HepG2 (cell line): Measurements from ENCODE around the gene SYNC. TPM values are rescaled to one million over a fixed set of nuclear protein-coding genes. Genes with fewer than 3 reads are reported as not detected.

Experiments used
- ATAC-seq: fragments of 200-7000 bp; cut with Tn5 transposase; 3 replicates; pipeline ENCODE4 v1.9.1; 2020; ENCODE audit warnings: mild to moderate bottlenecking, moderate library complexity
- BruUV-seq: library from RNA; stranded (reverse); fragments of 400-500 nt; replicated peaks from 2 replicates; lab custom pipeline; 2021; lab: Mats Ljungman, UMichigan
- CTCF ChIA-PET: fragments of 300-600 bp; formaldehyde crosslinking; extraction: SDS; loops from one replicate; lab custom pipeline; 2021; ENCODE audit warnings: low total read pairs, inconsistent platforms, low intra/inter-chr PET ratio; lab: Yijun Ruan, JAX
- POLR2A ChIA-PET: fragments of 350-600 bp; sonication (Branson Sonifier 250); formaldehyde crosslinking; loops from one replicate; lab custom pipeline; 2020; ENCODE audit warnings: antibody characterized with exemption, inconsistent platforms; lab: Yijun Ruan, JAX
- DNase-seq: peaks from one replicate; pipeline ENCODE4 v3.0.0-alpha.2; 2015; ENCODE audit warnings: low spot score
- FAIRE-seq: peaks from 3 replicates; lab custom pipeline; 2011; peaks lifted over from hg19 to GRCh38; lab: Jason Lieb, UNC
- H2AFZ ChIP-seq: one replicate; pipeline ENCODE4 v1.6.1; 2011; ENCODE audit warnings: low read length, inconsistent platforms
- H3K27ac ChIP-seq: fragments of 300-600 bp; 3 replicates; pipeline ENCODE4 v1.8.0; 2011; ENCODE audit warnings: mixed run types, mild to moderate bottlenecking, mixed read lengths, low read length, inconsistent platforms; ENCODE audit not compliant: insufficient read depth; ENCODE audit errors: extremely low read length
- H3K27me3 ChIP-seq, 2 experiments: fragments of 200-600 bp in 1 of 2; 2 replicates in 1 of 2; 3 replicates in 1 of 2; pipeline versions ENCODE4 v1.6.0 to v1.8.0; 2011; ENCODE audit warnings: low read length in 2 of 2, mild to moderate bottlenecking in 2 of 2, moderate library complexity in 2 of 2, inconsistent platforms in 1 of 2; ENCODE audit not compliant: insufficient read depth in 2 of 2, control insufficient read depth in 1 of 2
- H3K36me3 ChIP-seq, 2 experiments: fragments of 200-600 bp in 1 of 2; replicated peaks in 1 of 2; 2 replicates in 1 of 2; 3 replicates in 1 of 2; pipeline versions ENCODE4 v1.5.1 to v1.8.0; 2011; ENCODE audit warnings: low read length in 2 of 2, inconsistent platforms in 1 of 2; ENCODE audit not compliant: insufficient read depth in 2 of 2, control insufficient read depth in 1 of 2
- H3K4me1 ChIP-seq: 2 replicates; pipeline ENCODE4 v1.5.1; 2012; ENCODE audit warnings: low read length, inconsistent platforms; ENCODE audit not compliant: insufficient read depth
- H3K4me2 ChIP-seq: 2 replicates; pipeline ENCODE4 v1.6.0; 2011; ENCODE audit warnings: low read depth, low read length, inconsistent platforms
- H3K4me3 ChIP-seq, 3 experiments: fragments of 200-600 bp in 1 of 3; sonication (generic), shearing (Covaris generic) in 1 of 3; replicated peaks in 1 of 3; 2 replicates each; pipeline ENCODE4 v1.5.1; 2011 to 2016; ENCODE audit warnings: low read length in 3 of 3, inconsistent platforms in 2 of 3, low read depth in 2 of 3, mild to moderate bottlenecking in 2 of 3, control low read depth in 1 of 3, mixed read lengths in 1 of 3; ENCODE audit not compliant: insufficient read depth in 1 of 3
- H3K79me2 ChIP-seq: one replicate; pipeline ENCODE4 v1.6.1; 2011; ENCODE audit warnings: low read length, inconsistent platforms; ENCODE audit not compliant: insufficient read depth
- H3K9ac ChIP-seq: 2 replicates; pipeline ENCODE4 v1.6.0; 2011; ENCODE audit warnings: mild to moderate bottlenecking, low read depth, low read length, inconsistent platforms; ENCODE audit not compliant: insufficient read depth
- H3K9me3 ChIP-seq: 2 replicates; pipeline ENCODE4 v1.5.1; 2012; ENCODE audit warnings: mild to moderate bottlenecking, low read length
- H4K20me1 ChIP-seq: 2 replicates; pipeline ENCODE4 v1.6.0; 2011; ENCODE audit warnings: inconsistent platforms, mild to moderate bottlenecking, low read length, moderate library complexity; ENCODE audit not compliant: insufficient read depth
- FOXJ3 ChIP-seq: sonication (generic); formaldehyde crosslinking; IDR thresholded peaks from 2 replicates; pipeline ENCODE4 v1.4.0; 2020; ENCODE audit warnings: missing genetic modification reagents, mild to moderate bottlenecking, borderline replicate concordance
- HOXA9 ChIP-seq: sonication (generic); formaldehyde crosslinking; IDR thresholded peaks from 2 replicates; pipeline ENCODE4 v1.8.1; 2022; ENCODE audit warnings: missing genetic modification reagents, mild to moderate bottlenecking, moderate library complexity, borderline replicate concordance
- KDM5B ChIP-seq: sonication (generic); formaldehyde crosslinking; IDR thresholded peaks from 2 replicates; pipeline ENCODE4 v1.4.0; 2020; ENCODE audit warnings: missing genetic modification reagents, mild to moderate bottlenecking, borderline replicate concordance
- MYC ChIP-seq: sonication (generic); formaldehyde crosslinking; IDR thresholded peaks from 2 replicates; pipeline ENCODE4 v1.9.0; 2021; ENCODE audit warnings: missing genetic modification reagents, borderline replicate concordance
- RFXAP ChIP-seq: sonication (generic); formaldehyde crosslinking; IDR thresholded peaks from 2 replicates; pipeline ENCODE4 v1.4.0; 2020; ENCODE audit warnings: missing genetic modification reagents, borderline replicate concordance
- SETDB1 ChIP-seq: sonication (generic); formaldehyde crosslinking; IDR thresholded peaks from 2 replicates; pipeline ENCODE4 v1.5.1; 2020; ENCODE audit warnings: missing genetic modification reagents, mild to moderate bottlenecking, borderline replicate concordance
- SNRNP70 ChIP-seq: fragments of 200-400 bp; formaldehyde crosslinking; IDR thresholded peaks from 2 replicates; pipeline ENCODE4 v1.6.1; 2017; ENCODE audit warnings: mild to moderate bottlenecking, low read depth, low read length, moderate library complexity
- ZEB1 ChIP-seq: IDR thresholded peaks from 2 replicates; pipeline ENCODE4 v1.6.1; 2012; ENCODE audit warnings: mild to moderate bottlenecking, low read depth, inconsistent platforms; ENCODE audit not compliant: insufficient replicate concordance
- ZNF3 ChIP-seq: IDR thresholded peaks from 2 replicates; pipeline ENCODE4 v1.7.0; 2017; ENCODE audit warnings: inconsistent platforms
- ZNF335 ChIP-seq: sonication (generic); formaldehyde crosslinking; IDR thresholded peaks from 2 replicates; pipeline ENCODE4 v1.4.0; 2020; ENCODE audit warnings: missing genetic modification reagents
- ZNF484 ChIP-seq: sonication (generic); formaldehyde crosslinking; IDR thresholded peaks from 2 replicates; pipeline ENCODE4 v1.5.1; 2020; ENCODE audit warnings: mild to moderate bottlenecking, low read depth, missing genetic modification reagents, borderline replicate concordance
- ZNF510 ChIP-seq: sonication (generic); formaldehyde crosslinking; IDR thresholded peaks from 2 replicates; pipeline ENCODE4 v1.4.0; 2020; ENCODE audit warnings: low read depth, mild to moderate bottlenecking, missing genetic modification reagents
- ZNF841 ChIP-seq: sonication (generic); formaldehyde crosslinking; IDR thresholded peaks from 2 replicates; pipeline ENCODE4 v1.8.1; 2023; ENCODE audit warnings: missing genetic modification reagents, borderline replicate concordance
- ZNF850 ChIP-seq: sonication (generic); formaldehyde crosslinking; conservative IDR thresholded peaks from 2 replicates; pipeline ENCODE4 v1.9.0; 2021; ENCODE audit warnings: mild to moderate bottlenecking, missing genetic modification reagents
- ZSCAN20 ChIP-seq: sonication (generic); formaldehyde crosslinking; IDR thresholded peaks from 2 replicates; pipeline ENCODE4 v1.4.0; 2020; ENCODE audit warnings: missing genetic modification reagents, mild to moderate bottlenecking, borderline replicate concordance
- ZSCAN21 ChIP-seq: sonication (generic); formaldehyde crosslinking; IDR thresholded peaks from 2 replicates; pipeline ENCODE4 v1.8.0; 2022; ENCODE audit warnings: mild to moderate bottlenecking, missing genetic modification reagents, moderate library complexity, borderline replicate concordance
- ZZZ3 ChIP-seq: sonication (generic); formaldehyde crosslinking; IDR thresholded peaks from 2 replicates; pipeline ENCODE4 v1.4.0; 2020; ENCODE audit warnings: missing genetic modification reagents, mild to moderate bottlenecking, borderline replicate concordance
- WGBS: methylation state at CpG from one replicate; pipeline ENCODE4 v1.1.6; 2017; ENCODE audit warnings: low lambda C conversion rate; 5-methylcytosine and 5-hydroxymethylcytosine counted together
- in situ Hi-C: cut with HindIII; loops from 2 replicates; pipeline ENCODE4 v1.10.0; 2017; ENCODE audit warnings: low pct_unique_long_range_greater_than_20kb; ENCODE audit not compliant: extremely low pct_ligation_motif_present
- intact Hi-C: fragments of 100-400 bp; cut with micrococcal nuclease; formaldehyde crosslinking; loops from one replicate; pipeline ENCODE4 v1.10.0; 2022; ENCODE audit not compliant: unreplicated experiment
- polyA plus RNA-seq, 8 experiments: library from polyadenylated mRNA; depleted of rRNA in 3 of 8; stranded (reverse) in 7 of 8; unstranded in 1 of 8; fragments of >200 nt; fragmentation: Illumina TruSeq in 4 of 8; extraction: Trizol in 4 of 8; gene quantifications; 2 replicates each; pipeline versions ENCODE4 v1.2.1 to v1.2.3, GENCODE V29; 2011 to 2016; ENCODE audit warnings: low read depth in 4 of 8, missing spikeins in 1 of 8, mixed read lengths in 1 of 8; ENCODE audit not compliant: insufficient read depth in 1 of 8
- total RNA-seq, 5 experiments: library from RNA; depleted of rRNA; stranded (reverse); fragments of >200 nt; fragmentation: Illumina TruSeq; extraction: Trizol; gene quantifications; 2 replicates each; pipeline ENCODE4 v1.2.3, GENCODE V29; 2016; ENCODE audit warnings: low read depth in 1 of 5
- TF ChIP-seq, protein P1 (sequence below), 2 experiments: fragments of 450-650 bp in 1 of 2; sonication (generic) in 1 of 2; formaldehyde crosslinking; IDR thresholded peaks; 2 replicates each; pipeline versions ENCODE4 v1.5.0 to v1.8.0; 2020 to 2022; ENCODE audit warnings: mild to moderate bottlenecking in 1 of 2, missing genetic modification reagents in 1 of 2
- TF ChIP-seq, protein P2 (sequence below): sonication (generic); formaldehyde crosslinking; IDR thresholded peaks from 2 replicates; pipeline ENCODE4 v1.8.0; 2022; ENCODE audit warnings: missing genetic modification reagents, low read depth, mild to moderate bottlenecking, borderline replicate concordance
- TF ChIP-seq, protein P3 (sequence below): sonication (generic); formaldehyde crosslinking; IDR thresholded peaks from 2 replicates; pipeline ENCODE4 v1.9.0; 2021; ENCODE audit warnings: missing genetic modification reagents, mild to moderate bottlenecking, borderline replicate concordance

The SYNC gene
- total and polyA plus RNA-seq, 2 of the 13 experiments (the other 11 are each of a cell fraction or from before 2014, with no cell fraction given) = 2.4 to 5.4 TPM

DNA sequence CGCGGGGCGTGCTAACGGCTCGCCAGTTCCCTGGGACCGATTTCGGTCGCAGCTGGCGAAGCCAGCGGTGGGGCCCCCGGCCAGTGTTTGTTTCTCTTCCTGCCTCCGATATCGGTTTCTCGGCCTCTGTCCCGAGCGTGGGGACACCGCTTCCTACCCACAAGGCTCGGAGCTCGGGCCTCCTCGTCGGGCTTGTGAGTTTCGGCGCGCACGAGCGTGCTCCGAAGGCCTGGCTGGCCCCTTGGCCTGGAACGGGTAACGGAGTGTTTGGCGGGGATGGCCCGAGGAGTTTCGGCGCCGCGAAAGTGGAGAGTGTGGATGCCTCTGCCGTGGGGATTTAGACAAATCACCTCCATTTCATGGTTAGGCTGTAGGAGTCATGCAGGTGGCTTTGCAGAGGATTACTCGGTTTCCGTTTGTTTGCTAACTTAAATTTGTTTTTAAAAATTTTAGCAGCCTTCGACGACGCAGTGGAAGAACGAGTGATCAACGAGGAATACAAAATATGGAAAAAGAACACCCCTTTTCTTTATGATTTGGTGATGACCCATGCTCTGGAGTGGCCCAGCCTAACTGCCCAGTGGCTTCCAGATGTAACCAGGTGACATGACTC, 51.0 kb downstream of the SYNC start:
- H2AFZ ChIP-seq = no peak overlapping the region
- FAIRE-seq (no peak), DNase-seq (no peak), ATAC-seq (peak; percentile 16)
- peak overlapping the region; percentile 99 for H3K9ac ChIP-seq
- ChIA-PET CTCF (no interaction called here), POLR2A (interaction anchor here (0.8 to 2.9 kb wide), 21 partner anchors 9 to 476 kb away, joined by 3 to 31 read pairs (median 4); partner anchors contain the start of genes BSDC1, S100PBP, SYNC and YARS1)
- BruUV-seq = no TSS peak
- peak overlapping the region; percentile 100 for H3K27ac ChIP-seq
- no peaks in the 10 kb centered on the region; a peak in 1 of 5 replicates for H3K27me3 ChIP-seq
- peaks cover 75% of the 10 kb centered on the region for H3K79me2 ChIP-seq
- H3K4me1 ChIP-seq = peaks cover 61% of the 10 kb centered on the region
- intact Hi-C loops (loop anchor here (2.0 kb wide), 1 partner anchor 43 kb away; no protein-coding TSS in a partner anchor), in situ Hi-C loops (no loop called here)
- peak overlapping the region; percentile 61 to 91 (median 73) for H3K4me3 ChIP-seq
- peak overlapping the region; percentile 88 for H3K4me2 ChIP-seq
- peaks cover 14% of the 10 kb centered on the region for H4K20me1 ChIP-seq
- whole genome bisulfite sequencing = 2% methylated on average over 15 of the region's 43 CpGs
- peaks cover 7 to 35% of the 10 kb centered on the region in 2 experiments for H3K36me3 ChIP-seq
- no peaks in the 10 kb centered on the region for H3K9me3 ChIP-seq
- TF ChIP-seq MYC (CRISPR knock-in tag) (no peak; the same call in 1 of the 2 replicates), ZNF484 (CRISPR knock-in tag) (no peak), FOXJ3 (CRISPR knock-in tag) (0 out of 2 replicates have a peak, but pooled peaks have one; percentile 14), RFXAP (CRISPR knock-in tag) (no peak), ZSCAN20 (CRISPR knock-in tag) (0 out of 2 replicates have a peak, but pooled peaks have one; percentile 12), SETDB1 (CRISPR knock-in tag) (0 out of 2 replicates have a peak, but pooled peaks have one; percentile 52), ZSCAN21 (CRISPR knock-in tag) (no peak), KDM5B (0 out of 2 replicates have a peak, but pooled peaks have one; percentile 4), SNRNP70 (no peak), ZNF335 (no peak), ZNF3 (CRISPR knock-in tag) (0 out of 2 replicates have a peak, but pooled peaks have one; percentile 27), ZZZ3 (CRISPR knock-in tag) (0 out of 2 replicates have a peak, but pooled peaks have one; percentile 7), ZNF841 (CRISPR knock-in tag) (peak; percentile 48; the same call in 1 of the 2 replicates), ZEB1 (peak; percentile 11), ZNF510 (0 out of 2 replicates have a peak, but pooled peaks have one; percentile 13), HOXA9 (CRISPR knock-in tag) (no peak), ZNF850 (CRISPR knock-in tag) (no peak)
- TF ChIP-seq, protein P1, sequence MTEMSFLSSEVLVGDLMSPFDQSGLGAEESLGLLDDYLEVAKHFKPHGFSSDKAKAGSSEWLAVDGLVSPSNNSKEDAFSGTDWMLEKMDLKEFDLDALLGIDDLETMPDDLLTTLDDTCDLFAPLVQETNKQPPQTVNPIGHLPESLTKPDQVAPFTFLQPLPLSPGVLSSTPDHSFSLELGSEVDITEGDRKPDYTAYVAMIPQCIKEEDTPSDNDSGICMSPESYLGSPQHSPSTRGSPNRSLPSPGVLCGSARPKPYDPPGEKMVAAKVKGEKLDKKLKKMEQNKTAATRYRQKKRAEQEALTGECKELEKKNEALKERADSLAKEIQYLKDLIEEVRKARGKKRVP (CRISPR knock-in tag; IDR thresholded peaks at IDR 0.05) = 0 out of 4 replicates have a peak, but pooled peaks of 1 of the 2 experiments have one; percentile 26
- TF ChIP-seq, protein P2, sequence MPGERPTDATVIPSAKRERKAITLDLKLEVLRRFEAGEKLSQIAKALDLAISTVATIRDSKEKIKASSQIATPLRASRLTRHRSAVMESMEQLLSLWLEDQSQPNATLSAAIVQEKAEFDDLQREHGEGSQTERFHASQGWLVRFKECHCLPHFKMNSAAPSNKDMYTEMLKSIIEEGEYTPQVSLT (CRISPR knock-in tag) = no peak
- TF ChIP-seq, protein P3, sequence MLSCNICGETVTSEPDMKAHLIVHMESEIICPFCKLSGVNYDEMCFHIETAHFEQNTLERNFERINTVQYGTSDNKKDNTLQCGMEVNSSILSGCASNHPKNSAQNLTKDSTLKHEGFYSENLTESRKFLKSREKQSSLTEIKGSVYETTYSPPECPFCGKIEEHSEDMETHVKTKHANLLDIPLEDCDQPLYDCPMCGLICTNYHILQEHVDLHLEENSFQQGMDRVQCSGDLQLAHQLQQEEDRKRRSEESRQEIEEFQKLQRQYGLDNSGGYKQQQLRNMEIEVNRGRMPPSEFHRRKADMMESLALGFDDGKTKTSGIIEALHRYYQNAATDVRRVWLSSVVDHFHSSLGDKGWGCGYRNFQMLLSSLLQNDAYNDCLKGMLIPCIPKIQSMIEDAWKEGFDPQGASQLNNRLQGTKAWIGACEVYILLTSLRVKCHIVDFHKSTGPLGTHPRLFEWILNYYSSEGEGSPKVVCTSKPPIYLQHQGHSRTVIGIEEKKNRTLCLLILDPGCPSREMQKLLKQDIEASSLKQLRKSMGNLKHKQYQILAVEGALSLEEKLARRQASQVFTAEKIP (CRISPR knock-in tag) = no peak
